Kidney (tissue), 14 donors: Measurements from ENCODE around the gene ZNF410. TPM values are rescaled to one million over a fixed set of nuclear protein-coding genes. Genes with fewer than 3 reads are reported as not detected.
A peak's percentile ranks its signal among the peaks of the same experiment; 100 is the strongest.

Experiments used
- DNase-seq, 5 donors: peaks; one replicate each; pipeline ENCODE4 v3.0.0-alpha.2; 2013 to 2020
- FAIRE-seq: peaks from 2 replicates; lab custom pipeline; 2012; peaks lifted over from hg19 to GRCh38; lab: Jason Lieb, UNC
- H3K27ac ChIP-seq, 2 donors: one replicate each; pipeline ENCODE4 v1.7.0; 2013; ENCODE audit warnings: low read depth in 2 of 2, low read length in 2 of 2, inconsistent platforms in 1 of 2
- H3K27me3 ChIP-seq: one replicate; pipeline ENCODE4 v1.7.1; 2013; ENCODE audit warnings: low read length, inconsistent platforms; ENCODE audit not compliant: control insufficient read depth, insufficient read depth
- H3K36me3 ChIP-seq, 3 donors: one replicate each; pipeline versions ENCODE4 v1.7.0 to v1.7.1; 2013; ENCODE audit warnings: low read length in 3 of 3, control low read depth in 1 of 3, inconsistent platforms in 1 of 3; ENCODE audit not compliant: insufficient read depth in 3 of 3, control insufficient read depth in 2 of 3
- H3K4me1 ChIP-seq, 3 donors: one replicate each; pipeline versions ENCODE4 v1.7.0 to v1.7.1; 2013; ENCODE audit warnings: low read length in 3 of 3, inconsistent platforms in 1 of 3, low read depth in 1 of 3; ENCODE audit not compliant: control insufficient read depth in 2 of 3, insufficient read depth in 2 of 3
- H3K4me3 ChIP-seq, 3 donors: one replicate each; pipeline versions ENCODE4 v1.7.0 to v1.8.1; 2013; ENCODE audit warnings: low read length in 3 of 3, control low read depth in 1 of 3, inconsistent platforms in 1 of 3
- H3K9ac ChIP-seq, 3 donors: one replicate each; pipeline versions ENCODE4 v1.7.0 to v1.7.1; 2013; ENCODE audit warnings: low read length in 3 of 3, control low read depth in 1 of 3, inconsistent platforms in 1 of 3
- H3K9me3 ChIP-seq, 3 donors: one replicate each; pipeline versions ENCODE4 v1.7.0 to v1.7.1; 2013; ENCODE audit warnings: low read length in 3 of 3, control low read depth in 1 of 3, inconsistent platforms in 1 of 3; ENCODE audit not compliant: control insufficient read depth in 2 of 3, insufficient read depth in 1 of 3
- intact Hi-C: fragments of 100-400 bp; cut with DNase I; formaldehyde crosslinking; loops from one replicate; pipeline ENCODE4 v1.11.1; 2022
- polyA plus RNA-seq: library from polyadenylated mRNA; stranded (reverse); fragments of 350-450 nt; fragmentation: Illumina TruSeq; extraction: RNeasy Lipid Tissue Mini Kit (QIAGEN cat#74804); gene quantifications from one replicate; pipeline ENCODE4 v1.2.3, GENCODE V29; 2014; ENCODE audit warnings: low read depth, low replicate concordance; ENCODE audit not compliant: insufficient read depth
- total RNA-seq: library from RNA; stranded (reverse); fragmentation: NEBNext Ultra II Directional; extraction: Animal tissue kit (Norgen Biotek cat#: 25700); gene quantifications from one replicate; pipeline ENCODE4 v1.2.1, GENCODE V29; 2021
- TF ChIP-seq, protein P1 (sequence below): IDR thresholded peaks from 3 replicates; pipeline ENCODE4 v1.5.1; 2012; ENCODE audit warnings: mild to moderate bottlenecking, moderate library complexity, borderline replicate concordance; ENCODE audit not compliant: insufficient read depth; ENCODE audit errors: extremely low read depth
- donor health status: control.
- donor health status: control.
- donor health status: control.
- donor health status: control.
- donor health status: control.
- donor health status: DM: yes; HTN: yes; CAD: no.
- donor health status: Normal renal cell carcinoma (clear cell type).

The ZNF410 gene
- total and polyA plus RNA-seq, 2 donors from 2014 or later: 35.8 to 43.2 TPM

DNA sequence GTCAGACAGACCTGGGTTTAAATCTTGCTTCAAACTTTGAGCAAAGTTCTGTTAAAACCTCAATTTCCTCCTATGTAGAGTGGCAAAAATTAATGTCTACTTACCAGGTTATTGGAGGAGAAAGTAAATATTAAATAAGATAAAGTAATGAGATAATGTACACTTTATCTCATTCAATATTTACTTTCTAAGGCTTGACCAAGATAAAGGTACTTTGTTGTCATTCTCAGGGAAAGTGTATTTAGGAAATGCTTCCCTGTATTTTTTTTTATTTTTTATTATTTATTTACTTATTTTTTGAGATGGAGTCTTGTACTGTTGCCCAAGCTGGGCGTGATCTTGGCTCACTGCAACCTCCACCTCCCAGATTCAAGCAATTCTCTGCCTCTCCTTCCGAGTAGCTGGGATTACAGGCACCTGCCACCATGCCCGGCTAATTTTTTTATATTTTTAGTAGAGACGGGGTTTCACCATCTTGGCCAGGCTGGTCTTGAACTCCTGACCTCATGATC lies 58.6 kb downstream of the ZNF410 start:
- Histone ChIP-seq H3K36me3 (peaks cover 0 to 26% (median 7%) of the 10 kb centered on the region in 3 donors), H3K4me1 (no peaks in the 10 kb centered on the region), H3K27ac (no peak overlapping the region), H3K9ac (no peak overlapping the region), H3K4me3 (no peak overlapping the region), H3K9me3 (no peaks in the 10 kb centered on the region), H3K27me3 (no peaks in the 10 kb centered on the region)
- no peak for FAIRE-seq
- intact Hi-C loops: no loop called here
- no peak for DNase-seq
- TF ChIP-seq, protein P1, sequence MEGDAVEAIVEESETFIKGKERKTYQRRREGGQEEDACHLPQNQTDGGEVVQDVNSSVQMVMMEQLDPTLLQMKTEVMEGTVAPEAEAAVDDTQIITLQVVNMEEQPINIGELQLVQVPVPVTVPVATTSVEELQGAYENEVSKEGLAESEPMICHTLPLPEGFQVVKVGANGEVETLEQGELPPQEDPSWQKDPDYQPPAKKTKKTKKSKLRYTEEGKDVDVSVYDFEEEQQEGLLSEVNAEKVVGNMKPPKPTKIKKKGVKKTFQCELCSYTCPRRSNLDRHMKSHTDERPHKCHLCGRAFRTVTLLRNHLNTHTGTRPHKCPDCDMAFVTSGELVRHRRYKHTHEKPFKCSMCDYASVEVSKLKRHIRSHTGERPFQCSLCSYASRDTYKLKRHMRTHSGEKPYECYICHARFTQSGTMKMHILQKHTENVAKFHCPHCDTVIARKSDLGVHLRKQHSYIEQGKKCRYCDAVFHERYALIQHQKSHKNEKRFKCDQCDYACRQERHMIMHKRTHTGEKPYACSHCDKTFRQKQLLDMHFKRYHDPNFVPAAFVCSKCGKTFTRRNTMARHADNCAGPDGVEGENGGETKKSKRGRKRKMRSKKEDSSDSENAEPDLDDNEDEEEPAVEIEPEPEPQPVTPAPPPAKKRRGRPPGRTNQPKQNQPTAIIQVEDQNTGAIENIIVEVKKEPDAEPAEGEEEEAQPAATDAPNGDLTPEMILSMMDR: no peak

DNA sequence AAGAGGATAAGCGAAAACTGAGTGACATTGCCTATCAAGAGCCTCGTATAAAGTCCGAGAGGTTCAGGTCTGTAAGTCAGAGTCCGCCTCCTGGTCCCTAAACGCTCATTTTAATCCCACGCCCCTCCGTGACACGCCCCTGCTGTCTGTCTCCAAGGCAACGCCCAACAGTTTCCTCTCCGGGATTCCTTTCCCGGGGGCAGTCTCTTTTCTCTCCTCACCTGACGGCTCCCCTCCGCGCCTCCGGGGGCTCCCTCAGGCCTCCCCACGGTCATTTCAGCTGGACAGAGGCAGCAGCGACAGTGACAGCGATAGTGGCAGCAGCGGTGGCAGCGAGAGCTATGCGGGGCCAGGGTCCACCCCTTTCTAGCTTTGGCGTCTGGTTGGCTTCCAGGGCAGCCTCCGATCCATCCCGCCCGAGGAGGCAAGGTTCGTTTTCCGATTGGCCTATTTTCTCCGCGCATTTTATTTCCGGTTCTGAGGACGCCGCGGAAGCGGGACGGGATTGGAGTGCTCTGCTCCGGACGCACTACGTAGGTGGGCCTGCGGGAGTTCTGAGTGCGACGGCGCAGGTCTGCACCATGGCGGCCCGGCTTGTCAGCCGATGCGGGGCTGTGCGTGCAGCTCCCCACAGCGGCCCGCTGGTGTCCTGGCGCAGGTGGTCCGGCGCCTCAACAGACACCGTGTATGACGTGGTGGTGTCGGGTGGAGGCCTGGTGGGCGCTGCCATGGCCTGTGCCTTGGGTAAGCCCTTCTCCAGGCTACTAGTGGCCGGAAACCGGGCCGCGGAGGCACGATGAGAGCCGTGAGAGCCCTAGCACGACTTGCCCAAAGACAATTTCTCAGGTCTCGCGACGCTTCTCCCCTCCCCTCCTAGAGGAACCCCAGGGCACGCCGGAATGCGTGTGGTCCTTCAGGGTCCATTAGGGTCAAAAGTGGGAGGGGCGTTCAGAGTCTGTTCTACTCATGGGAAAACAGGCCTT lies 63.4 kb downstream of the ZNF410 start, which contains the start of the genes COQ6 and FAM161B:
Gene COQ6 (plus strand): TSS at position 551 of the 983 bp plus-strand sequence. CDS start 31 bp downstream, at position 582.
Gene FAM161B (minus strand): TSS at position 343 of the 983 bp plus-strand sequence. CDS start 68 bp downstream, at position 275.
- peak within 1 kb of the TSS; percentile 58 to 96 (median 95) for H3K4me3 ChIP-seq
- TF ChIP-seq, protein P1: peak; percentile 8
- peaks cover 0 to 15% (median 13%) of the 10 kb centered on the region in 3 donors for H3K36me3 ChIP-seq
- H3K27ac ChIP-seq: peak within 1 kb of the TSS; percentile 94
- H3K9ac ChIP-seq: peak within 1 kb of the TSS; percentile 33 to 95 (median 93)
- FAIRE-seq (no peak), DNase-seq (peak; percentile 95 to 99 (median 98))
- no peaks in the 10 kb centered on the region for H3K9me3 ChIP-seq
- intact Hi-C loops: no loop called here
- no peaks in the 10 kb centered on the region for H3K4me1 ChIP-seq
- H3K27me3 ChIP-seq: no peaks in the 10 kb centered on the region

DNA sequence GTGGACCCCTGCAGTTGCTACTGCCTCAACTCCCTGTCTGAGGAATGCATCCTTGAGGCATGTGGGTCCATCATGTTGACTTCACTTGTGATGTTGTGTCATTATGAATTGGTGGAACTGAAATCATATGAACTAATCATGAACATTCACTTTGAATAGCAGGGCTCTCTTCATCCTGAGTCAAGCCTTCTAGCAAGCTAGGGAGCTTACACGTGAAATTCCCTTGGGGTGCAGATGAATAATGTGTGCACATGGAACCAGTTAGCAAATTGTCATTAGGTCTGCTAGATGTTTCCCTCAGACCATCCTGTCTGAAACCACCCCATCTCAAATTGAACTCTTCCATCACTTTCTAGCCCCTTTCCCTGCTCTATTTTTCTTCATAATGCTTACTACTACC lies 67.1 kb downstream of the ZNF410 start:
- H3K36me3 ChIP-seq: peaks cover 3 to 39% (median 21%) of the 10 kb centered on the region in 3 donors
- H3K4me3 ChIP-seq: no peak overlapping the region
- intact Hi-C loops: no loop called here
- DNase-seq: no peak
- H3K27me3 ChIP-seq: no peaks in the 10 kb centered on the region
- H3K4me1 ChIP-seq: no peaks in the 10 kb centered on the region
- H3K9ac ChIP-seq: no peak overlapping the region
- no peaks in the 10 kb centered on the region for H3K9me3 ChIP-seq
- no peak overlapping the region for H3K27ac ChIP-seq
- no peak for FAIRE-seq
- TF ChIP-seq, protein P1: no peak
